ENCODE data around the gene CBY1.

CBY1 gene

GRCh38 chr22:38689651-38690050 is 33.2 kb downstream of the CBY1 start:
- WGBS = 93% methylated on average over 1 of the region's 1 CpG
- no peak overlapping the region for H3K9ac ChIP-seq (ENCODE audit: low read depth, low read length)
- H3K27ac ChIP-seq (ENCODE audit: low read depth, low read length) = no peak overlapping the region
- H3K4me1 ChIP-seq (ENCODE audit: insufficient read depth, low read length) = no peaks in the 10 kb centered on the region
- H3K27me3 ChIP-seq (ENCODE audit: insufficient read depth, low read length) = no peaks in the 10 kb centered on the region
- no peaks in the 10 kb centered on the region for H3K9me3 ChIP-seq (ENCODE audit: insufficient read depth, low read depth, low read length)
- H3K36me3 ChIP-seq (ENCODE audit: insufficient read depth, low read length) = peaks cover 58% of the 10 kb centered on the region
- H3K4me3 ChIP-seq (ENCODE audit: low read length) = no peak overlapping the region

GRCh38 chr22:38694049-38694448 is 37.6 kb downstream of the CBY1 start:
- H3K36me3 ChIP-seq (ENCODE audit: insufficient read depth, low read length) = peaks cover 34% of the 10 kb centered on the region
- H3K9me3 ChIP-seq (ENCODE audit: insufficient read depth, low read depth, low read length) = no peaks in the 10 kb centered on the region
- no peak overlapping the region for H3K4me3 ChIP-seq (ENCODE audit: low read length)
- H3K9ac ChIP-seq (ENCODE audit: low read depth, low read length) = no peak overlapping the region
- 95% methylated on average over 2 of the region's 2 CpGs for WGBS
- H3K27me3 ChIP-seq (ENCODE audit: insufficient read depth, low read length) = no peaks in the 10 kb centered on the region
- H3K4me1 ChIP-seq (ENCODE audit: insufficient read depth, low read length) = peaks cover 14% of the 10 kb centered on the region; the same call in 1 of the 2 replicates
- H3K27ac ChIP-seq (ENCODE audit: low read depth, low read length) = no peak overlapping the region

GRCh38 chr22:38694940-38695339 is 38.5 kb downstream of the CBY1 start:
- Histone ChIP-seq H3K4me1 (ENCODE audit: insufficient read depth, low read length) (peaks cover 23% of the 10 kb centered on the region; the same call in 1 of the 2 replicates), H3K27ac (ENCODE audit: low read depth, low read length) (no peak overlapping the region), H3K27me3 (ENCODE audit: insufficient read depth, low read length) (no peaks in the 10 kb centered on the region), H3K36me3 (ENCODE audit: insufficient read depth, low read length) (peaks cover 29% of the 10 kb centered on the region), H3K4me3 (ENCODE audit: low read length) (no peak overlapping the region), H3K9ac (ENCODE audit: low read depth, low read length) (no peak overlapping the region), H3K9me3 (ENCODE audit: insufficient read depth, low read depth, low read length) (no peaks in the 10 kb centered on the region)
- 96% methylated on average over 3 of the region's 3 CpGs for WGBS

GRCh38 chr22:38696606-38697424 is 40.4 kb downstream of the CBY1 start:
- Histone ChIP-seq H3K9ac (ENCODE audit: low read depth, low read length) (peak overlapping the region; percentile 4; the same call in 1 of the 2 replicates), H3K4me3 (ENCODE audit: low read length) (peak overlapping the region; percentile 92; the same call in 1 of the 2 replicates), H3K27ac (ENCODE audit: low read depth, low read length) (peak overlapping the region; percentile 15; the same call in 1 of the 2 replicates), H3K36me3 (ENCODE audit: insufficient read depth, low read length) (peaks cover 24% of the 10 kb centered on the region), H3K9me3 (ENCODE audit: insufficient read depth, low read depth, low read length) (no peaks in the 10 kb centered on the region), H3K4me1 (ENCODE audit: insufficient read depth, low read length) (peaks cover 23% of the 10 kb centered on the region; the same call in 1 of the 2 replicates), H3K27me3 (ENCODE audit: insufficient read depth, low read length) (no peaks in the 10 kb centered on the region)
- WGBS = 66% methylated on average over 3 of the region's 3 CpGs

- Histone ChIP-seq H3K27me3 (ENCODE audit: insufficient read depth, low read length) (no peaks in the 10 kb centered on the region), H3K36me3 (ENCODE audit: insufficient read depth, low read length) (peaks cover 19% of the 10 kb centered on the region), H3K27ac (ENCODE audit: low read depth, low read length) (no peak overlapping the region), H3K9me3 (ENCODE audit: insufficient read depth, low read depth, low read length) (no peaks in the 10 kb centered on the region), H3K4me3 (ENCODE audit: low read length) (peak overlapping the region; percentile 92; the same call in 1 of the 2 replicates), H3K4me1 (ENCODE audit: insufficient read depth, low read length) (peaks cover 23% of the 10 kb centered on the region; the same call in 1 of the 2 replicates), H3K9ac (ENCODE audit: low read depth, low read length) (no peak overlapping the region)
- WGBS = 88% methylated on average over 8 of the region's 8 CpGs
These were observed 41.1 kb downstream of the CBY1 start for GRCh38 chr22:38697425-38698089.

- Histone ChIP-seq H3K36me3 (ENCODE audit: insufficient read depth, low read length) (peaks cover 19% of the 10 kb centered on the region), H3K27ac (ENCODE audit: low read depth, low read length) (no peak overlapping the region), H3K27me3 (ENCODE audit: insufficient read depth, low read length) (no peaks in the 10 kb centered on the region), H3K9ac (ENCODE audit: low read depth, low read length) (0 out of 2 replicates have a peak overlapping the region, but pooled peaks have one; percentile 87), H3K4me1 (ENCODE audit: insufficient read depth, low read length) (peaks cover 26% of the 10 kb centered on the region; the same call in 1 of the 2 replicates), H3K4me3 (ENCODE audit: low read length) (peak overlapping the region; percentile 92), H3K9me3 (ENCODE audit: insufficient read depth, low read depth, low read length) (no peaks in the 10 kb centered on the region)
- WGBS = 94% methylated on average over 13 of the region's 13 CpGs
These were observed 42.1 kb downstream of the CBY1 start for GRCh38 chr22:38698407-38699094.

- Histone ChIP-seq H3K27me3 (ENCODE audit: insufficient read depth, low read length) (no peaks in the 10 kb centered on the region), H3K36me3 (ENCODE audit: insufficient read depth, low read length) (peaks cover 19% of the 10 kb centered on the region), H3K4me1 (ENCODE audit: insufficient read depth, low read length) (peaks cover 26% of the 10 kb centered on the region; the same call in 1 of the 2 replicates), H3K4me3 (ENCODE audit: low read length) (peak overlapping the region; percentile 92), H3K9me3 (ENCODE audit: insufficient read depth, low read depth, low read length) (no peaks in the 10 kb centered on the region), H3K9ac (ENCODE audit: low read depth, low read length) (peak overlapping the region; percentile 87; the same call in 1 of the 2 replicates), H3K27ac (ENCODE audit: low read depth, low read length) (no peak overlapping the region)
- 95% methylated on average over 5 of the region's 5 CpGs for WGBS
These were observed 42.7 kb downstream of the CBY1 start for GRCh38 chr22:38699143-38699542.

GRCh38 chr22:38699784-38700183 is 43.3 kb downstream of the CBY1 start:
- peaks cover 18% of the 10 kb centered on the region for H3K36me3 ChIP-seq (ENCODE audit: insufficient read depth, low read length)
- no peak overlapping the region for H3K27ac ChIP-seq (ENCODE audit: low read depth, low read length)
- H3K9ac ChIP-seq (ENCODE audit: low read depth, low read length) = peak overlapping the region; percentile 87; the same call in 1 of the 2 replicates
- H3K4me3 ChIP-seq (ENCODE audit: low read length) = peak overlapping the region; percentile 92
- 46% methylated on average over 5 of the region's 6 CpGs for WGBS
- peaks cover 30% of the 10 kb centered on the region for H3K4me1 ChIP-seq (ENCODE audit: insufficient read depth, low read length)
- no peaks in the 10 kb centered on the region for H3K27me3 ChIP-seq (ENCODE audit: insufficient read depth, low read length)
- H3K9me3 ChIP-seq (ENCODE audit: insufficient read depth, low read depth, low read length) = no peaks in the 10 kb centered on the region

- Histone ChIP-seq H3K9ac (ENCODE audit: low read depth, low read length) (peak overlapping the region; percentile 87), H3K27me3 (ENCODE audit: insufficient read depth, low read length) (no peaks in the 10 kb centered on the region), H3K4me1 (ENCODE audit: insufficient read depth, low read length) (peaks cover 32% of the 10 kb centered on the region), H3K9me3 (ENCODE audit: insufficient read depth, low read depth, low read length) (no peaks in the 10 kb centered on the region), H3K4me3 (ENCODE audit: low read length) (peak overlapping the region; percentile 92), H3K27ac (ENCODE audit: low read depth, low read length) (peak overlapping the region; percentile 93; the same call in 1 of the 2 replicates), H3K36me3 (ENCODE audit: insufficient read depth, low read length) (peaks cover 14% of the 10 kb centered on the region)
- under 1% methylated on average over 57 of the region's 57 CpGs for WGBS
These were observed 43.9 kb downstream of the CBY1 start for GRCh38 chr22:38700270-38700788.

- H3K4me1 ChIP-seq (ENCODE audit: insufficient read depth, low read length) = peaks cover 32% of the 10 kb centered on the region
- peak within 1 kb of the TSS; percentile 93 for H3K27ac ChIP-seq (ENCODE audit: low read depth, low read length)
- peak within 1 kb of the TSS; percentile 92 for H3K4me3 ChIP-seq (ENCODE audit: low read length)
- under 1% methylated on average over 94 of the region's 94 CpGs for WGBS
- no peaks in the 10 kb centered on the region for H3K9me3 ChIP-seq (ENCODE audit: insufficient read depth, low read depth, low read length)
- peaks cover 14% of the 10 kb centered on the region for H3K36me3 ChIP-seq (ENCODE audit: insufficient read depth, low read length)
- no peaks in the 10 kb centered on the region for H3K27me3 ChIP-seq (ENCODE audit: insufficient read depth, low read length)
- peak within 1 kb of the TSS; percentile 87 for H3K9ac ChIP-seq (ENCODE audit: low read depth, low read length)
These were observed 44.6 kb downstream of the CBY1 start, which contains the start of gene JOSD1 for GRCh38 chr22:38700789-38701628. TSS of gene JOSD1 (minus strand) at chr22:38700943. CDS start at chr22:38699987, 956 bp downstream.

Data from HUES64 (cell line).